HepG2 (cell line): Measurements from ENCODE around the gene FAM156A. TPM values are rescaled to one million over a fixed set of nuclear protein-coding genes. Genes with fewer than 3 reads are reported as not detected.
"Not testable (repeated sequence)": the region's sequence is repeated elsewhere in the genome, so short reads cannot be mapped to it uniquely, and the experiment has no call there.

Source experiments
- ATAC-seq: fragments of 200-7000 bp; cut with Tn5 transposase; 3 replicates; pipeline ENCODE4 v1.9.1; 2020; ENCODE audit warnings: mild to moderate bottlenecking, moderate library complexity
- BruUV-seq: library from RNA; stranded (reverse); fragments of 400-500 nt; replicated peaks from 2 replicates; lab custom pipeline; 2021; lab: Mats Ljungman, UMichigan
- CTCF ChIA-PET: fragments of 300-600 bp; formaldehyde crosslinking; extraction: SDS; loops from one replicate; lab custom pipeline; 2021; ENCODE audit warnings: low total read pairs, inconsistent platforms, low intra/inter-chr PET ratio; lab: Yijun Ruan, JAX
- POLR2A ChIA-PET: fragments of 350-600 bp; sonication (Branson Sonifier 250); formaldehyde crosslinking; loops from one replicate; lab custom pipeline; 2020; ENCODE audit warnings: antibody characterized with exemption, inconsistent platforms; lab: Yijun Ruan, JAX
- DNase-seq: peaks from one replicate; pipeline ENCODE4 v3.0.0-alpha.2; 2015; ENCODE audit warnings: low spot score
- FAIRE-seq: peaks from 3 replicates; lab custom pipeline; 2011; peaks lifted over from hg19 to GRCh38; lab: Jason Lieb, UNC
- H2AFZ ChIP-seq: one replicate; pipeline ENCODE4 v1.6.1; 2011; ENCODE audit warnings: low read length, inconsistent platforms
- H3K27ac ChIP-seq: fragments of 300-600 bp; 3 replicates; pipeline ENCODE4 v1.8.0; 2011; ENCODE audit warnings: mixed run types, mild to moderate bottlenecking, mixed read lengths, low read length, inconsistent platforms; ENCODE audit not compliant: insufficient read depth; ENCODE audit errors: extremely low read length
- H3K27me3 ChIP-seq, 2 experiments: fragments of 200-600 bp in 1 of 2; 2 replicates in 1 of 2; 3 replicates in 1 of 2; pipeline versions ENCODE4 v1.6.0 to v1.8.0; 2011; ENCODE audit warnings: low read length in 2 of 2, mild to moderate bottlenecking in 2 of 2, moderate library complexity in 2 of 2, inconsistent platforms in 1 of 2; ENCODE audit not compliant: insufficient read depth in 2 of 2, control insufficient read depth in 1 of 2
- H3K36me3 ChIP-seq, 2 experiments: fragments of 200-600 bp in 1 of 2; replicated peaks in 1 of 2; 2 replicates in 1 of 2; 3 replicates in 1 of 2; pipeline versions ENCODE4 v1.5.1 to v1.8.0; 2011; ENCODE audit warnings: low read length in 2 of 2, inconsistent platforms in 1 of 2; ENCODE audit not compliant: insufficient read depth in 2 of 2, control insufficient read depth in 1 of 2
- H3K4me1 ChIP-seq: 2 replicates; pipeline ENCODE4 v1.5.1; 2012; ENCODE audit warnings: low read length, inconsistent platforms; ENCODE audit not compliant: insufficient read depth
- H3K4me2 ChIP-seq: 2 replicates; pipeline ENCODE4 v1.6.0; 2011; ENCODE audit warnings: low read depth, low read length, inconsistent platforms
- H3K4me3 ChIP-seq, 3 experiments: fragments of 200-600 bp in 1 of 3; sonication (generic), shearing (Covaris generic) in 1 of 3; replicated peaks in 1 of 3; 2 replicates each; pipeline ENCODE4 v1.5.1; 2011 to 2016; ENCODE audit warnings: low read length in 3 of 3, inconsistent platforms in 2 of 3, low read depth in 2 of 3, mild to moderate bottlenecking in 2 of 3, control low read depth in 1 of 3, mixed read lengths in 1 of 3; ENCODE audit not compliant: insufficient read depth in 1 of 3
- H3K79me2 ChIP-seq: one replicate; pipeline ENCODE4 v1.6.1; 2011; ENCODE audit warnings: low read length, inconsistent platforms; ENCODE audit not compliant: insufficient read depth
- H3K9ac ChIP-seq: 2 replicates; pipeline ENCODE4 v1.6.0; 2011; ENCODE audit warnings: mild to moderate bottlenecking, low read depth, low read length, inconsistent platforms; ENCODE audit not compliant: insufficient read depth
- H3K9me3 ChIP-seq: 2 replicates; pipeline ENCODE4 v1.5.1; 2012; ENCODE audit warnings: mild to moderate bottlenecking, low read length
- H4K20me1 ChIP-seq: 2 replicates; pipeline ENCODE4 v1.6.0; 2011; ENCODE audit warnings: inconsistent platforms, mild to moderate bottlenecking, low read length, moderate library complexity; ENCODE audit not compliant: insufficient read depth
- BHLHE40 ChIP-seq: IDR thresholded peaks from 2 replicates; pipeline ENCODE4 v1.6.1; 2011; ENCODE audit warnings: low read length, improper control_type of control experiment
- ETV5 ChIP-seq: IDR thresholded peaks from 2 replicates; pipeline ENCODE4 v1.6.1; 2018; ENCODE audit warnings: missing biosample characterization, missing genetic modification reagents, inconsistent platforms, borderline replicate concordance
- IRF2 ChIP-seq: IDR thresholded peaks from 2 replicates; pipeline ENCODE4 v1.6.1; 2018; ENCODE audit warnings: missing genetic modification reagents, missing compliant biosample characterization
- NFKBIZ ChIP-seq: IDR thresholded peaks from 2 replicates; pipeline ENCODE4 v1.6.1; 2018; ENCODE audit warnings: missing genetic modification reagents, missing compliant biosample characterization
- NR2F6 ChIP-seq, 2 experiments: IDR thresholded peaks; 2 replicates each; pipeline ENCODE4 v1.6.1; 2016; ENCODE audit warnings: antibody characterized with exemption in 1 of 2, mild to moderate bottlenecking in 1 of 2
- WGBS: methylation state at CpG from one replicate; pipeline ENCODE4 v1.1.6; 2017; ENCODE audit warnings: low lambda C conversion rate; 5-methylcytosine and 5-hydroxymethylcytosine counted together
- in situ Hi-C: cut with HindIII; loops from 2 replicates; pipeline ENCODE4 v1.10.0; 2017; ENCODE audit warnings: low pct_unique_long_range_greater_than_20kb; ENCODE audit not compliant: extremely low pct_ligation_motif_present
- intact Hi-C: fragments of 100-400 bp; cut with micrococcal nuclease; formaldehyde crosslinking; loops from one replicate; pipeline ENCODE4 v1.10.0; 2022; ENCODE audit not compliant: unreplicated experiment
- polyA plus RNA-seq, 8 experiments: library from polyadenylated mRNA; depleted of rRNA in 3 of 8; stranded (reverse) in 7 of 8; unstranded in 1 of 8; fragments of >200 nt; fragmentation: Illumina TruSeq in 4 of 8; extraction: Trizol in 4 of 8; gene quantifications; 2 replicates each; pipeline versions ENCODE4 v1.2.1 to v1.2.3, GENCODE V29; 2011 to 2016; ENCODE audit warnings: low read depth in 4 of 8, missing spikeins in 1 of 8, mixed read lengths in 1 of 8; ENCODE audit not compliant: insufficient read depth in 1 of 8
- total RNA-seq, 5 experiments: library from RNA; depleted of rRNA; stranded (reverse); fragments of >200 nt; fragmentation: Illumina TruSeq; extraction: Trizol; gene quantifications; 2 replicates each; pipeline ENCODE4 v1.2.3, GENCODE V29; 2016; ENCODE audit warnings: low read depth in 1 of 5
- TF ChIP-seq, protein P1 (sequence below): sonication (generic); formaldehyde crosslinking; IDR thresholded peaks from 2 replicates; pipeline ENCODE4 v1.5.1; 2020; ENCODE audit warnings: missing genetic modification reagents, mild to moderate bottlenecking, borderline replicate concordance
- TF ChIP-seq, protein P2 (sequence below): sonication (generic); formaldehyde crosslinking; IDR thresholded peaks from 2 replicates; pipeline ENCODE4 v1.8.1; 2022; ENCODE audit warnings: mild to moderate bottlenecking, missing genetic modification reagents

FAM156A gene
- total and polyA plus RNA-seq, 2 of the 13 experiments (the other 11 are each of a cell fraction or from before 2014, with no cell fraction given) = 15.4 to 53.8 TPM

DNA sequence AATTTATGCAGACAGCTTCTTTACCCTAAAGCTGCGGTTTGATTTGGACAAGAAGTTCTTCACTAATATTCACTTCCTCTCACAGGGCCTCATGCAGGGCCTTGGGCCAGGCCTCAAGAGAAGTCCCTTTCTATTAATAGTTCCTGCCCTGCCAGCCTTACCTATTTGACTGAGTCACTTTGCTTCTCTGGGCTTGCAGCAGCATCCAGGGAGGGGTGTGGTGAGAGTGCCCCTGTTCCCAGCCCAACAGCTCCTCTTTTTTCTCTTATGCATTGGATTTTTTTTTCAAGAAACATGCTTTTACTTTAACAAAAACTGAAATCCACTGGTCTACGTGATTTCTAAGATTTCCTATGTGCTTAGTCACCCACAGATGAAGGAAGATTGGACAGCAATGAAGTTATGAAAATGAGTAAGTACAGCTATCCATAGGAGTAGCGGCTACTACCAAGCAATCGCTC, 34.5 kb downstream of the FAM156A start:
- Histone ChIP-seq H3K4me2 (no peak overlapping the region), H3K27me3 (no peaks in the 10 kb centered on the region), H3K9me3 (no peaks in the 10 kb centered on the region), H3K4me3 (no peak overlapping the region), H3K36me3 (no peaks in the 10 kb centered on the region), H3K27ac (no peak overlapping the region), H2AFZ (no peak overlapping the region), H3K4me1 (peaks cover 7% of the 10 kb centered on the region; the same call in 1 of the 2 replicates), H4K20me1 (no peaks in the 10 kb centered on the region), H3K79me2 (no peaks in the 10 kb centered on the region), H3K9ac (no peak overlapping the region)
- ChIA-PET CTCF (no interaction called here), POLR2A (no interaction called here)
- FAIRE-seq = no peak
- intact Hi-C loops (no loop called here), in situ Hi-C loops (no loop called here)
- TF ChIP-seq NR2F6 (IDR thresholded peaks at IDR 0.05) (no peak), NR2F6 (CRISPR knock-in tag; IDR thresholded peaks at IDR 0.05) (no peak), ETV5 (CRISPR knock-in tag) (no peak), IRF2 (CRISPR knock-in tag) (no peak), NFKBIZ (CRISPR knock-in tag) (no peak), BHLHE40 (no peak)
- TF ChIP-seq, protein P1, sequence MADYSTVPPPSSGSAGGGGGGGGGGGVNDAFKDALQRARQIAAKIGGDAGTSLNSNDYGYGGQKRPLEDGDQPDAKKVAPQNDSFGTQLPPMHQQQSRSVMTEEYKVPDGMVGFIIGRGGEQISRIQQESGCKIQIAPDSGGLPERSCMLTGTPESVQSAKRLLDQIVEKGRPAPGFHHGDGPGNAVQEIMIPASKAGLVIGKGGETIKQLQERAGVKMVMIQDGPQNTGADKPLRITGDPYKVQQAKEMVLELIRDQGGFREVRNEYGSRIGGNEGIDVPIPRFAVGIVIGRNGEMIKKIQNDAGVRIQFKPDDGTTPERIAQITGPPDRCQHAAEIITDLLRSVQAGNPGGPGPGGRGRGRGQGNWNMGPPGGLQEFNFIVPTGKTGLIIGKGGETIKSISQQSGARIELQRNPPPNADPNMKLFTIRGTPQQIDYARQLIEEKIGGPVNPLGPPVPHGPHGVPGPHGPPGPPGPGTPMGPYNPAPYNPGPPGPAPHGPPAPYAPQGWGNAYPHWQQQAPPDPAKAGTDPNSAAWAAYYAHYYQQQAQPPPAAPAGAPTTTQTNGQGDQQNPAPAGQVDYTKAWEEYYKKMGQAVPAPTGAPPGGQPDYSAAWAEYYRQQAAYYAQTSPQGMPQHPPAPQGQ = no peak
- TF ChIP-seq, protein P2, sequence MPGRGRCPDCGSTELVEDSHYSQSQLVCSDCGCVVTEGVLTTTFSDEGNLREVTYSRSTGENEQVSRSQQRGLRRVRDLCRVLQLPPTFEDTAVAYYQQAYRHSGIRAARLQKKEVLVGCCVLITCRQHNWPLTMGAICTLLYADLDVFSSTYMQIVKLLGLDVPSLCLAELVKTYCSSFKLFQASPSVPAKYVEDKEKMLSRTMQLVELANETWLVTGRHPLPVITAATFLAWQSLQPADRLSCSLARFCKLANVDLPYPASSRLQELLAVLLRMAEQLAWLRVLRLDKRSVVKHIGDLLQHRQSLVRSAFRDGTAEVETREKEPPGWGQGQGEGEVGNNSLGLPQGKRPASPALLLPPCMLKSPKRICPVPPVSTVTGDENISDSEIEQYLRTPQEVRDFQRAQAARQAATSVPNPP (CRISPR knock-in tag) = no peak
- WGBS = 100% methylated on average over 3 of the region's 4 CpGs
- no peak for ATAC-seq
- BruUV-seq = no TSS peak
- DNase-seq = no peak

DNA sequence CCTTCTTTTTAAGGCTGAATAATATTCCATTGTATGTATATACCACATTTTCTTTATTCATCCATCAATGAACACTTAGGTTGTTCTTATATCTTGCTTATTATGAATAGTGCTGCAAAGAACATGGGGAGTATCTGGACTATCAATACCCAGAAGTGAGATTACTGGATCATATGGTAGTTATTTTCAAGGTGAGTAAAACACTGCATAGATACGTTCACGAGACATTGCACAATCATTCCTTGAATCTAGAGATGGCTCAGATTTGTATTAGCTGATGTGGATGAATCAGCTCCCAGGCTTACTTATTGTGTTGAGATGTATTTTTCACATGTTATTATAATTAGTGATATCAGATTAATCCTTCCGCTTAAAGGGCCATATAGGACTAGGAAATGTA, 43.6 kb downstream of the FAM156A start:
- POLR2A ChIA-PET, ATAC-seq, H3K4me1 ChIP-seq, H3K9ac ChIP-seq, H2AFZ ChIP-seq, CTCF ChIA-PET, H3K4me2 ChIP-seq, H3K27me3 ChIP-seq, H3K9me3 ChIP-seq, H3K4me3 ChIP-seq, BruUV-seq, H3K36me3 ChIP-seq, FAIRE-seq, H3K27ac ChIP-seq, DNase-seq, H3K79me2 ChIP-seq, intact Hi-C loops, in situ Hi-C loops, H4K20me1 ChIP-seq: not testable (repeated sequence)
- WGBS = no CpG with 5 or more reads among the region's 3 CpGs

DNA sequence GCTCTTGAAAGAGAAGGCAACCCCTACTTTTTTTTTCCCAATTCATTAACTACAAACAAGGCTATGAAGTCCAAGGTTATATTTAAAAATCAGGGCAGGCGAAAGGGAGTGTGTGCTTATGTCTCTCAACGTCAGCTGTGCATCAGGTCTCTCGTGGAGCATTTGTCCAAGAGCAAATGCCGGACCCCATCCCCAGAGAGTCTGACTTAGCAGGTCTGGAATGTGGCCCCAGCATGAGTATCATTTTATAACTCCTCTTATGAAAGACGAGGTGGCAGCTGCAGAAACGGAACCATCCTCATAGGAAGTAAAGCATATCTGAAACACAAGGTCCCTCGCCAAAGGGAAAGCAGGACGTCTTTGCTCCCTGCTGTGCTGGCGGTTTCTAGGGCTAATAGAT, 44.6 kb downstream of the FAM156A start:
- in situ Hi-C loops, H3K27ac ChIP-seq, H2AFZ ChIP-seq, BruUV-seq, H3K79me2 ChIP-seq, POLR2A ChIA-PET, H3K4me3 ChIP-seq, intact Hi-C loops, DNase-seq, FAIRE-seq, H3K4me2 ChIP-seq, ATAC-seq, H3K9ac ChIP-seq, CTCF ChIA-PET, H3K4me1 ChIP-seq, H3K27me3 ChIP-seq, H4K20me1 ChIP-seq, H3K36me3 ChIP-seq, H3K9me3 ChIP-seq: not testable (repeated sequence)
- WGBS = no CpG with 5 or more reads among the region's 9 CpGs
